GM12891 (cell line): Measurements from ENCODE around the gene DYNC2I2.

Source experiments
- POLR2A ChIP-seq: IDR thresholded peaks from 2 replicates; pipeline ENCODE4 v1.6.1; 2011; ENCODE audit warnings: low read depth, low read length, control low read depth
- POLR2AphosphoS5 ChIP-seq: IDR thresholded peaks from 2 replicates; pipeline ENCODE4 v1.6.1; 2011; ENCODE audit warnings: low read depth, low read length, control low read depth

DNA sequence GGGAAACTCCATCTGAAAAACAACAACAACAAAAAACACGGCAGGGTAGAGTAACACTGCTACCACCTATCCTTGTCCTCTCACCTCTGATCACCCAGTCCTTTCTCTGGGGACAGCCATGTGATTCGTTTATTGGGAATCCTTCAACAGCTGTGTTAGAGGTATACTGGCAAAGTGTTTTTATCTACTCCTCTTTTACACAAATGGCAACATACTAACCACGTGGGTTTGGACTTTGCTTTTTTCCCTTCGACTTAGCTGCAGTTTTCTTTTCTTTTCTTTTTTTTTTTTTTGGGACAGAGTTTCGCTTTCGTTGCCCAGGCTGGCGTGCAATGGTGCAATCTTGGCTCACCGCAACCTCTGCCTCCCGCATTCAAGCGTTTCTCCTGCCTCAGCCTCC, 21.1 kb upstream of the DYNC2I2 start:
- TF ChIP-seq POLR2A (no peak), POLR2AphosphoS5 (no peak)
